Measurements from ENCODE around the gene NOP14.

- TF ChIP-seq POLR2AphosphoS5 (IDR thresholded peaks at IDR 0.05; ENCODE audit: low read depth) (no peak), CTCF (IDR thresholded peaks at IDR 0.05; ENCODE audit: insufficient read depth, low read length) (peak; percentile 38), GABPA (IDR thresholded peaks at IDR 0.05; ENCODE audit: low read depth) (no peak), REST (IDR thresholded peaks at IDR 0.05; ENCODE audit: insufficient replicate concordance, low read depth) (no peak)
These were observed 14.1 kb downstream of the NOP14 start for GRCh38 chr4:2948895-2949781.
